ENCODE results near the gene MCIDAS. TPM values are rescaled to one million over a fixed set of nuclear protein-coding genes. Genes with fewer than 3 reads are reported as not detected.

Gene MCIDAS
- total and polyA plus RNA-seq, 2 of the 4 experiments (the other 2 are of a cell fraction): not detected

GRCh38 chr5:55205001-55205400 is 22.1 kb downstream of the MCIDAS start:
- no TSS peak for BruUV-seq (replicated peaks)
- H3K56ac ChIP-seq (ENCODE audit: extremely low read depth, insufficient read depth, low read length): no peak overlapping the region
- no peak for TF ChIP-seq CEBPB (IDR thresholded peaks at IDR 0.05; ENCODE audit: low read depth, low read length)
- no peak overlapping the region for H4K5ac ChIP-seq (ENCODE audit: low read depth, low read length)
- H4K91ac ChIP-seq (ENCODE audit: insufficient read depth, low read depth, low read length): no peak overlapping the region
- no peak overlapping the region for H3K4me3 ChIP-seq (ENCODE audit: insufficient read depth, low read depth, low read length)
- in situ Hi-C loops (cut with MboI; ENCODE audit: low sequenced_read_pairs): no loop called here
- H3K27ac ChIP-seq (ENCODE audit: insufficient read depth, low read length): no peak overlapping the region
- H3K18ac ChIP-seq (ENCODE audit: low read depth, low read length): no peak overlapping the region
- ATAC-seq (ENCODE audit: low read depth) (no peak), DNase-seq (no peak)
- H3K9me1 ChIP-seq (ENCODE audit: insufficient read depth, low read length): no peaks in the 10 kb centered on the region
- dilution Hi-C loops (cut with HindIII; ENCODE audit: low sequenced_read_pairs, unreplicated experiment): no loop called here
- intact Hi-C loops (cut with micrococcal nuclease): no loop called here
- no peak overlapping the region for H2BK5ac ChIP-seq (ENCODE audit: low read depth, low read length, poor library complexity, severe bottlenecking)
- no peaks in the 10 kb centered on the region for H3K4me1 ChIP-seq (ENCODE audit: control insufficient read depth, insufficient read depth, low read length)
- ChIA-PET CTCF (interaction anchor here (0.6 kb wide), 1 partner anchor 35 kb away, joined by 3 read pairs; no protein-coding TSS in a partner anchor), POLR2A (ENCODE audit: unreplicated experiment) (no interaction called here)
- no peak overlapping the region for H2AK5ac ChIP-seq (ENCODE audit: low read depth, low read length)
- H3K36me3 ChIP-seq (ENCODE audit: control insufficient read depth, insufficient read depth, low read length): no peaks in the 10 kb centered on the region
- no peak overlapping the region for H2BK20ac ChIP-seq (ENCODE audit: low read depth, low read length)
- no peak overlapping the region for H3K4me2 ChIP-seq (ENCODE audit: low read depth, low read length)
- H3K27me3 ChIP-seq (ENCODE audit: control insufficient read depth, insufficient read depth, low read length): peaks cover 17% of the 10 kb centered on the region
- H3K4ac ChIP-seq (ENCODE audit: low read depth, low read length): no peak overlapping the region
- H2AFZ ChIP-seq (replicated peaks; ENCODE audit: low read length, poor library complexity): no peak overlapping the region
- H3K79me1 ChIP-seq (ENCODE audit: low read depth in 1 of 2, low read length in 2 of 2): no peaks in the 10 kb centered on the region
- no peak overlapping the region for H2BK120ac ChIP-seq (ENCODE audit: low read depth, low read length)
- no peak overlapping the region for H3K9ac ChIP-seq (ENCODE audit: low read depth, low read length)
- WGBS, 2 experiments (ENCODE audit: extremely low coverage in 2 of 2, insufficient read length in 1 of 2): no CpG with 5 or more reads among the region's 2 CpGs
- H3K23ac ChIP-seq (ENCODE audit: low read depth, low read length): no peak overlapping the region
- no peak overlapping the region for H4K8ac ChIP-seq (ENCODE audit: low read depth in 2 of 2, low read length in 2 of 2)
- H4K20me1 ChIP-seq (ENCODE audit: insufficient read depth, low read length): no peaks in the 10 kb centered on the region
- H3K14ac ChIP-seq (replicated peaks; ENCODE audit: low read depth, low read length): no peak overlapping the region
- no peak overlapping the region for H2BK15ac ChIP-seq (ENCODE audit: low read depth, low read length)
- H2AK9ac ChIP-seq (replicated peaks; ENCODE audit: low read depth, low read length, poor library complexity): no peak overlapping the region
- no peaks in the 10 kb centered on the region for H3K9me3 ChIP-seq (ENCODE audit: control insufficient read depth, insufficient read depth, low read length)

All from IMR-90 (cell line).